ENCODE measurements around the gene TNFRSF8. TPM values are rescaled to one million over a fixed set of nuclear protein-coding genes. Genes with fewer than 3 reads are reported as not detected.

Gene TNFRSF8
- total RNA-seq, 1 experiment from 2014 or later, result 0.82 TPM

DNA sequence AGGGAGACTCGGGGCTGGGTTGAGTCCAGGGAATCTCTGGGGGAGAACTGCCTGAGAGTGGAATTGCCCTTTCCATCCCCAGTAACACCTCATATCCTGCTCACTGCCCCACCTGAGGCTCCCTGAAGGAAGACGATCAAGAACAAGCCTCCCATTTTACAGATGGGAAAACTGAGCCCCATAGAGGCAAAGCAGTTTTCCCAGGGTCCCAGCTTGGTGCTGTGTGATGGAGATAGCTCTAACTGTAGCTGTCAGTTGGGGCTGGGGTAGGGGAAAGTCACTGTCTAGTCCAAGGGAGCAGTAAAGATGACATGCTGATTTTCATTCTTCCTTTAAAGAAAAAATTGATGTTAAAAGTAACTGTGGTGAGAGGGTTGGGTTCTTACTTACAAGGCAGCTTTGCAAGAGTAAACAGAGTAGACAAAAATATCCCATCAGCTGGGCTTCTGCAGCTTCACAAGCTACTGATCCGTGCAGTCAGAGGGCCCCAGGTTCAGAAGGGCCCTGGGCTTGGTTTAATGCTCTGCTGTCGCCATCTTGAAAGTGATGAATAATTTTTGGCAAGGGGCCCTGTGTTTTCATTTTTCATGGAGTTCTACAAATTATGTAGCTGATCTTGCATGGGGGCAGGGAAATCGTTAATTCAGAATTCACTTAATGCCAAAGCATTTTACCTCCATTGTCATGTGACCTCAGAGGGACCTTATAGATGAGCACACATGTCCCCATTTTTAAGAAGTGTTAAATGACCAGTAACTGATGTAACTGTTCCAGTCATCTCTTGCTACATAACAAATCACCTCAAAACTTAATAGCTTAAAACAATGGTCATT, 86.1 kb downstream of the TNFRSF8 start:
- Histone ChIP-seq H3K27me3 (no peaks in the 10 kb centered on the region), H3K9me3 (peaks cover 8% of the 10 kb centered on the region), H3K4me3 (no peak overlapping the region), H3K36me3 (no peaks in the 10 kb centered on the region)
- no peak for DNase-seq

DNA sequence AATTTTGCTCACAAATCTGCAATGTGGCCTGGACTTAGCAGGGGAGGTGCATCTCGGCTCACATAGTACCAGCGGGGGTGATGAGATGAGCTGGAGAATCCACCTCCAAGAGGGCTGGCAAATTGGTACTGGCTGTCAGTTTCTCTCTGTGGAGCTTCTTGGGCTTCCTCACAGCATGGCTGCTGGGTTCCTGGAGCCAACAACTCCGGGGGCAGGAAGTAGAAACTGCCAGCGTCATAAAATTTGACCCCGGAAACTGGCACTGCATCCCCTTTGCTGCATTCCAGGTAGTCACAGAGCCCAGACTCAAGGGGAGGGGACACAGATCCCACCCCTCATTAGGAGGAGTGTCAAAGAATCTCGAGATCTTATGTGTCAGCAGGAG, 86.7 kb downstream of the TNFRSF8 start:
- DNase-seq, result no peak
- H3K36me3 ChIP-seq, result no peaks in the 10 kb centered on the region
- H3K27me3 ChIP-seq, result no peaks in the 10 kb centered on the region
- H3K4me3 ChIP-seq, result no peak overlapping the region
- H3K9me3 ChIP-seq, result peaks cover 8% of the 10 kb centered on the region

DNA sequence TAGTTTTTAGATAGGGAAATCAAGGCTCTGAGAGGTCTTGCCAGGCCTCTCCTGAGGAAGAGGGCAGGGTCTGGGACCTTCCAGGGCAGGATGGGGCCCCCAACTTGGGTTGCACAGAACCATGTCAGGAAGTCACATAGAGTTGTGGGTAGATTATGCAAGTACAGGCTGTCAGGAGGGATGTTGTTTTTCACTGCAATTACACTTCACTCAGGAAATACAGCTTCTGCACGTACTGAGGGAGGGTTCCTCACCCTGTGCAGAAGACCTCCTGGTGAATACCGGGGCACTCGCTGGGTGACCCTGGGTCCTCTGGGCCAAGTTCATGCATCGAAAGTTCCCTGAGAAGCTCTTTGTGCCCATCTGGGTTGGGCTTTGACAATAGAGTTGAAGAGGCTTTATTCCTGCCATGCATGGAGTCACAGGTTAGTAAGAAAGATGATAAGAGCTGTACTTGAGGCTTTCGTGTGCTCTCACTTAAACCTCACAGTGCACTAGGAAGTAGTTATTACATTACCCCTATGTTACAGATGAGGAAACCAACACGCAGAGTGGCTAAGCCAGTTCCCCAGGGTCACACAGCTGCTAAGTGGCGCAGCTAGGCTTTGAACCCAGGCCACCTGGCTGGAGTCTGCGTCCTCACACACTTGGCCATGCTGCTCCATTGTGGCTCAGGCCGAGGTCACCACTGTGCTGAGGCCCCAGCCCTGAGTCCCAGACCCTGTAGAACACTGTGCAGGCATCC, 87.5 kb downstream of the TNFRSF8 start:
- no peaks in the 10 kb centered on the region for H3K27me3 ChIP-seq
- H3K9me3 ChIP-seq, result peaks cover 8% of the 10 kb centered on the region
- no peak overlapping the region for H3K4me3 ChIP-seq
- DNase-seq, result no peak
- no peaks in the 10 kb centered on the region for H3K36me3 ChIP-seq

DNA sequence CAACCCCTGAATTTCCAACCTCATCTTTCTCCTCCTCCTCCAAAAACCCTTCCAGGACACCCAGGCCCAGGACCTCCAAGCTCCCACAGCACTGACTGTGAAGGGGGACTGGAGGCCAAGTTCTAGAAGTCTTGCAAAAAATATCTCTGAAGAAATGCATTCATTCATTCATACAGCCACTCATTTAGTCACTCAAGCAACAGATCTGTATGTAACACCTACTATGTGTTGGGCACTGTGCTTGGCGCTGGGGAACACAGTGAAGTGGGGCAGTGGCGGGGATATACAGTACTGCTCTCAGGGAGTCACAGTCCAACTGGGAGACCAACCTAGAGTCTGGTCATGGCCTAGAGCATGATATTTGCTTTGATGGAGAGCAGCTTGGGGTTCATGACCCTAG, 88.4 kb downstream of the TNFRSF8 start:
- Histone ChIP-seq H3K27me3 (no peaks in the 10 kb centered on the region), H3K9me3 (peaks cover 8% of the 10 kb centered on the region), H3K4me3 (no peak overlapping the region), H3K36me3 (no peaks in the 10 kb centered on the region)
- no peak for DNase-seq

DNA sequence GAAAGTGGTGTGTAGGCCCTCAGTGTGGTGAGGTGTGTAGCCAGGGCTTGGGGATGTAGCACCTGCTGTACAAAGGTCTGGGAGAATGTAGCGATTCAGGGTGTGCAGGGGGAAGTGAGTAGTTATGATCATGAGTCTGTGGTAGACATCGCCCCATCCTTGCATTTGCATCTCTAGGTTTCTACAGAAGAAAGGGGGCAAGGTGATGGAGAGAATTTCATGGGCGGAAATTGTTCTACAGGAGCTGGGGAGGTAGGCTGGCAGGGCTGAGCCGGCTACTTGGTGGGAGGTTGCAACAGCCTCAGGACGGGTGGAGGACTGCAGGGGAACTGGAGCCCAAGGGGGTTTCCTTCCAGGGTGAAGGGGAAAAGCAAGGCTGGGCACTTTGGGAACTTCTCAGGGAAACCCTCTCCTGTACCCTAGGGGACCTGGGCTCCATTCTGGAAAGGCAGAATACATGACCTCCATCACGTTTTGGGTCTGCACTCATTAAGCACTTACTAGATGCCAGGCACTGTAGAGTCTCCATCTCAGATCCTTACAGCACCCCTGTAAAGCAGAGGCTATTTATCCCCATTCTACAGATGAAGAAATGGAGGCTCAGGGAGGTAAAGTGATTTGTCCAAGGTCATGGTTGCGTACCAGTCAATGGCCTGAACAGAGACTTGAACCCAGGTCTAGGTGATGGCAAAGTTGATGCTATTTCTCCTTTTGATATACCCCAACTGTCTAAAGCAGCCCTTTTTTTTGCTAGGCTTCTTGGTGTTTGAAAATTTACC, 89.2 kb downstream of the TNFRSF8 start:
- peaks cover 8% of the 10 kb centered on the region for H3K9me3 ChIP-seq
- H3K27me3 ChIP-seq, result no peaks in the 10 kb centered on the region
- no peaks in the 10 kb centered on the region for H3K36me3 ChIP-seq
- no peak overlapping the region for H3K4me3 ChIP-seq
- DNase-seq, result no peak

DNA sequence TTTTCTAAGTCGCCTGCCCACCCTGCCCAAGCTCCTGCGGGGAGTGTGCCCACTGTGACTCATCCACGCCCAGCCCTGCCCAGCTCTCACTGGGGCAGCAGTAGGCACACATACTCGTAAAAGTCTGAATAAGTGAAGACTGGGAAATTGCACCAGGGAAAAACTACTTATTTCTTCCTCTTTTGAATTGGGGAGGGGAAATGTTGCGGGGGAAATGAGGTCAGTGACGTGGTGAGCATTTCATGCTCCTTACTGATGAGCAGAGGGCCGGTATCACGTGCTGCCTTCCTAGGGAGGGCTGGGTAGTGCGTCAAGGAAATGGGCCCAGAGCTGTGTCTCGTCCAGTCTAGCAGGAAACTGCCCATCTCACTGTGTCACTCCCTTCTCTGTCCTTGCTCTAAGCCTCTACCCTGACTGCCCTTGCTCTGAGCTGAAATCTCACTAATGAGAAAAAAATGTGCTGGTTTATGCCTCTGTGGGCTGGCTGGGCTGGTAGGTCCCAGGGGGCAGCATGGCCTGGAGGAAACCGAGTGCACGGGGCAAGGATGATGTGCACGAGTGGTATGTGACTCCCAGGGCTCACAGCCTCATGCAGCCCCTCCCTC, 90.2 kb downstream of the TNFRSF8 start:
- H3K27me3 ChIP-seq, result no peaks in the 10 kb centered on the region
- H3K9me3 ChIP-seq, result peaks cover 8% of the 10 kb centered on the region
- H3K36me3 ChIP-seq, result no peaks in the 10 kb centered on the region
- peak; percentile 79 for DNase-seq
- no peak overlapping the region for H3K4me3 ChIP-seq

DNA sequence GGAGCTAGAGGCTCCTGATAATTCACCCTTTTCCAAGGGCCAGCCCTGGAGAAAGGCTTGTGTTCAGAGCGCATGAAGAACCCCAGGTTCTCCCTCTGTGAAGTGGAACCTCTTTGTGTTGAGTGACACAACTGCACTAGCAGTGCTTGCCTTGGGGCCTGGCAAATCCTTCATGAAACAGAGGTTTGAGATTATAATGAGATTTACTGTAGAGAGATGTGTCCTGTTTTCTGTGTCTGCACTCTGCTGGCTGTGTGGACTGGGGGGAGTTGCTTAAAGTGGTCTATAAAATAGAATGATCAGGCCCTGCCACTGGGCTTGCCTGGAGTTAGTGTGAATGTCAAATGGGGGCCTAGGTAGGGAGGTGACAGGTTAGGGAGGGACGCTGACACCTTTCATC, 92.2 kb downstream of the TNFRSF8 start:
- Histone ChIP-seq H3K27me3 (no peaks in the 10 kb centered on the region), H3K36me3 (no peaks in the 10 kb centered on the region), H3K4me3 (no peak overlapping the region), H3K9me3 (no peaks in the 10 kb centered on the region; the same call in 1 of the 2 replicates)
- DNase-seq, result no peak

DNA sequence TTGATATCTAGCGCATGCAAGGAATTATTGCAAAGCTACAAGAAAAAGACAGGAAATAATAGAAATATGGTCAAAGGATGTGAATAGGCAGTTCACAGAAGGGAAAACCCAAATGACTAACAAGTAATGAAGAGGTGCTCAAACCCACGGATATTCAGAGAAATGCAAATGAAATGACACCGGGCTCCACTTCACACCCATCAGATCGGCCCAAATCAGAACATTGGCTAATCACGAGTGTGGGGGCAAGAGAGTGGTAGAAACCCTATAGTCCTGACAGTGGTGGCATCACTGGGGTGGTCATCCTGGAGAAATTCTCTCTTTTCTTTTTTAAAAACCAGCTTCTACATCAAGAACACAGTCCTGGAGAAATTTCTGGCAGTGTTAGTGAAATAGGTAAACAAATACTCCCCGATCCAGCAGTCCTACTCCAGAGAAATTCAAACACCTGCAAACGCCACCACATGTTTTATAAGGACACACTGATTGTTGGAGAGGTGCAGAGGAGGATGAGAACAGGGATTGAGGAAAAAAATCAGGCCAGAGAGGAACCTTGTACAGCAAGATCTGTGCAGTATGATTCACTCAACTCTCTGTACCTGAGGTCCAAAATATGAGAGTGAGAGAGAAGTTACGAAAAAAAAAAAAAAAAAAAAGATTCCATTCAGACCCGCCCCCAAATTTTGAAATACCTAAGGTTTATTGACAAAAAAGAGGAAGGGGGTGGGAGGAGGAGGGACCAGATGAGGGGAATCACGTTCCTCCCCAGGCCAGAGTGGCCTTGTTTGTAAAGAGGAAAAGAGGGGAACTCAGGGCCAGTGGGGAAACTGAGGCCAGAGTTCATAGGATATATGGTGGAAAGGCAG, 94.5 kb downstream of the TNFRSF8 start:
- H3K9me3 ChIP-seq, result no peaks in the 10 kb centered on the region
- no peak for DNase-seq
- no peaks in the 10 kb centered on the region for H3K27me3 ChIP-seq
- no peaks in the 10 kb centered on the region for H3K36me3 ChIP-seq
- no peak overlapping the region for H3K4me3 ChIP-seq

DNA sequence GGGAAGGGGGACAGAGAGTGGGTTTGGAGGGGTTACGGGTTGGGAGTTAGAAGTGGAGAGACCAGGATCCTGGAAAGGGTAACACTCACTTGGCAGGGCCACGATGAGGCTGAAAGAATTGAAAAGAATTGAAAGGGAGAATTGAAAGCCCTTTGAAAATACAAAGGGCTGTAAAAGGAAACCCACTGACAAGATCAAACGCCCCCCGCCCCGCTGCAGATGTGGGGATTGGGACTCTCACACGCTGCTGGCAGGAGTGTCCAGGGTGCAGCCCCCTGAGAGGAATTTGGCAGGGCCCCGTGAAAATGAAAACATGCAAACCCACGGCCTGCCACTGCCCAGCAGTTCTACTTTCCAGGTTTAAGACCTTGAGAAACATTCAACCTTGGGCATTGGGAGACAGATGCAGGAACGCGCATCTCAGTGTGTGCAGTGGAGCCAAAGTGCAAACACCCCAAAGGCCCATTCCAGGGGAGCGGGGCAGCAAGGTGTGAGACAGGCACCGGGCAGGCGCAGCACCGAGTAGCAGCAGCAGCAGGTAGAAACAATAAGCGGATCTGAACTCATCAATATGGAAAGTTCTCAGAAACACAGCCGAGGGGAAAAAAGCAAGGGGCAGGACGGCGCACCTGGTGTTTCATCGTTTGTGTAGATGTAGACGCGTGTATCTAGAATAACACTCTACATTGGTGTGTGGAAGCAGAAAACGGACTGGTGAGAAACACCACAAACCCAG, 95.4 kb downstream of the TNFRSF8 start:
- Histone ChIP-seq H3K9me3 (no peaks in the 10 kb centered on the region), H3K27me3 (no peaks in the 10 kb centered on the region), H3K36me3 (no peaks in the 10 kb centered on the region), H3K4me3 (no peak overlapping the region)
- DNase-seq, result no peak

DNA sequence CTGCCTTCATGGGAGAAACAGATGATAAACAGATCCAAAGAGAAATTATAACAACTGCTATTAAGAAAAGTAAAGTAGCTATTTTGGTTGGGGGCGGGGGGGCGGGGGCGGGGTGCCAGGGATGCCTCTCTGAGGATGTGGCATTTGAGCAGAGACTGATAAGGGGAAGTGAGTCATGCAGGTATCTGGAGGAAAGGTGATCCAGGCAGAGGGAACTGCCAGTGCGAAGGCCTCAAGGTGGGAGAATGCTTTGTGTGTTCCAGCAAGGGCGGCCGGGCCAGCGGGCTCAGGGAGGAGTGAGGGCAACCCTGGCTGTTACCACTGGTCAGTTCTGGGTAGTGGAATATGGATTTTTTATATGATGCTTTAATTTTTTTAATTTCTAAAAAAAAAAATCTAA, 96.7 kb downstream of the TNFRSF8 start:
- no peaks in the 10 kb centered on the region for H3K9me3 ChIP-seq
- H3K4me3 ChIP-seq, result no peak overlapping the region
- H3K27me3 ChIP-seq, result no peaks in the 10 kb centered on the region
- H3K36me3 ChIP-seq, result no peaks in the 10 kb centered on the region
- no peak for DNase-seq

DNA sequence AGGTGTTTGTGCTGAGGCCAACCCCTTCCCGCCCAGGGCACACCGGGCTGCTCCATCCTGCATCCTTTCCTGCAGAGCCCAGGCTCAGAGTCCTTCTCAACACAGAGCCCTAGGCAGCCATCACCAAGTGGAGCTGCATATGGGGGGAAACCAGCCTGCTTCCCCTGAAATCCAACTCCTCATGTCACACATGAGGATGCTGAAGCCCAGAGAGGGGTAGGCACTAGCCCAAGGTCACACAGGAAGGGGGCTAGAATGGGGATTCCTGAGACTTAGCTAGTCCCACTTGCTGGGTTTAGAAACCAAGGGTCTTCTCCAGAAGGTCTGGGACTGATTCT, 98.2 kb downstream of the TNFRSF8 start:
- Histone ChIP-seq H3K36me3 (no peaks in the 10 kb centered on the region), H3K4me3 (no peak overlapping the region), H3K9me3 (no peaks in the 10 kb centered on the region), H3K27me3 (no peaks in the 10 kb centered on the region)
- DNase-seq, result no peak

DNA sequence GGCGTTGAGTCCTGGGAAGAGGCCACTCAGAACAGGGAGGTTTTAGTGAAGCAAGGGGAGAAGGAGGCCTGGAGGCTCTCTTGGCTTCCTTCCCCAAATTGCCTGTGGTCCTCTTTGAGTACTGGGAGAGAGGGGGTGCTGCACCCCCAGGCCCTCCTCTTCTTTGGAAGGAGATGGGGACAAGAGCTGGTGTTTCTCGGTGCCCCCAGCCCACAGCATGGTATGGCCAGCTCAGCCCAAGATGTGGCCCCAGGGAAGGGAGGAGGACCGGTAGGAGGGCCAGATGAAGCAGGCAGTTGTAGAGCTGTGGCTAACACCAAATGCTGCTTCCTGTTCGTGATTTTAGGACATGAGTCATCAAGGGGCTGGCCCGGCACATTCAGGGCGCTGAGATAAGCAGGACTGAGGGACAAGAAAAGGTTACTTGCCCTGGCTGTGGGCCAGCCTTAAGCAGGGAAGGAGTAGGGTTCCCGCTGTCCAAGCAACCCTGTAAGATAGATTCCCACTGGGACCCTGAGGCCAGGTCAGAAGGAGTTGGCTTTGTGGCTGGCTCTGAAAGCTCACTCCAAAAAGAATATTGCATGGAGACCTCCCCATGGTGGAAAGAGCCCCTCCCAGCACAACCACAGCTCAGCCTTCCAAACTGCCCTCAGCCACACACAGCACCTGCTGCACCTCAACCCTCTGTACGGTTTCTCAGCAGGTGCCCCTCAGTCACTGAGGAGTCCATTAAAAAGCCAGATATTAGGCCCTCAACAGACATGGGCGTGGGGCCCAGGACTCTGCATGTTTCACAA, 98.8 kb downstream of the TNFRSF8 start:
- Histone ChIP-seq H3K9me3 (no peaks in the 10 kb centered on the region), H3K4me3 (no peak overlapping the region), H3K36me3 (no peaks in the 10 kb centered on the region), H3K27me3 (no peaks in the 10 kb centered on the region)
- DNase-seq, result peak; percentile 92

DNA sequence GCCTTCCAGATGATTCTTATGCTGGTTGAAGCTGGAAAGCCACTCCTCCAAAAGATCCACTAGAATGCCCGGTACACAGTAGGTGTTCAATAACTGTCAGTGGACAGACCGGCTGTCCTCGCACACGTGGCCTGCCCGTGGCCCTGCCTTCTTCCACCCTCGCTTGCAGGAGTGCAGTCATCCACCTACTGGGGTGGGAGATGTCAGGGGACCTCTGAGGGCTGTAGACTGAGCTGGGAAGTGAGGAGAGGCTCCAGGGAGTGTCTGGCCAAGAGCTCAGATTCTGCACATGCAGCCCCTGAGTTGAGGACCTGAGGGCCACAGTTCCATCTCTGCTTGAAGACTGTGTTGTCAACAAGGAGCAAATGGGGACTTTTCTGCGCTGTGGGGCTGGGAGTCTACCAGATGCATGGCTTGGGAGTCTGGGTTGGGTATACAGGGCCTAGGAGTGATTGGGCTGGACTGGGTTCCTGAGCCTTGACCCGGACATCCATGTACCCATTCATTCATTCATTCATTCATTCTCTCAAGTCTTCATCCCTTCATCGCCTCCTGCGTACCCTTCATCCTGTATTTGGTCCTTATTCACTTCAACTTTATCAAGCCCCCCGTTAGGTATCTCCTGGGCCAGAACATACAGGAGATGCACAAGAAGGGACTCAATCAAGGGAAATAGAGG, 99.5 kb downstream of the TNFRSF8 start:
- DNase-seq, result no peak
- H3K9me3 ChIP-seq, result no peaks in the 10 kb centered on the region
- H3K36me3 ChIP-seq, result no peaks in the 10 kb centered on the region
- H3K27me3 ChIP-seq, result no peaks in the 10 kb centered on the region
- H3K4me3 ChIP-seq, result no peak overlapping the region

DNA sequence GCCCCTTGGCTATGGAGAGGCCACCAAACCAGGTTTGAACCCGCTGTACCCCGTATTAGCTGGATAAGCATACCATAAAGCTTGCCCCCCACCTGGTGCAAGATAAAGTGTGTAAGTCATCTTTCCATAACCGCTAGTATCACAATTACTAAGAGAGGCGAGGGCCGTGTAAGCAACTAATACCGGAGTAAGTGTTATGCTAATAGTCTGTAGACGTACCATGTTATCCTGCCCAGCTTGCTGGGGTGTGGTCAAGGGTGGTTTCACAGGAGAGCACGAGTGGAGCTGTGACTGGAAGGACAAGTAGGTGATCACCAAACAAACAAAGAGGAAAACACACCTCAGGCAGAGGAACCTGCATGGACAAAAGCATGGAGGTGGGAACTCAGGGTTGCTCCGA, 100.1 kb downstream of the TNFRSF8 start:
- no peak for DNase-seq
- Histone ChIP-seq H3K27me3 (no peaks in the 10 kb centered on the region), H3K36me3 (no peaks in the 10 kb centered on the region), H3K4me3 (no peak overlapping the region), H3K9me3 (no peaks in the 10 kb centered on the region)
